ENCODE results near the gene INTS11.

DNA sequence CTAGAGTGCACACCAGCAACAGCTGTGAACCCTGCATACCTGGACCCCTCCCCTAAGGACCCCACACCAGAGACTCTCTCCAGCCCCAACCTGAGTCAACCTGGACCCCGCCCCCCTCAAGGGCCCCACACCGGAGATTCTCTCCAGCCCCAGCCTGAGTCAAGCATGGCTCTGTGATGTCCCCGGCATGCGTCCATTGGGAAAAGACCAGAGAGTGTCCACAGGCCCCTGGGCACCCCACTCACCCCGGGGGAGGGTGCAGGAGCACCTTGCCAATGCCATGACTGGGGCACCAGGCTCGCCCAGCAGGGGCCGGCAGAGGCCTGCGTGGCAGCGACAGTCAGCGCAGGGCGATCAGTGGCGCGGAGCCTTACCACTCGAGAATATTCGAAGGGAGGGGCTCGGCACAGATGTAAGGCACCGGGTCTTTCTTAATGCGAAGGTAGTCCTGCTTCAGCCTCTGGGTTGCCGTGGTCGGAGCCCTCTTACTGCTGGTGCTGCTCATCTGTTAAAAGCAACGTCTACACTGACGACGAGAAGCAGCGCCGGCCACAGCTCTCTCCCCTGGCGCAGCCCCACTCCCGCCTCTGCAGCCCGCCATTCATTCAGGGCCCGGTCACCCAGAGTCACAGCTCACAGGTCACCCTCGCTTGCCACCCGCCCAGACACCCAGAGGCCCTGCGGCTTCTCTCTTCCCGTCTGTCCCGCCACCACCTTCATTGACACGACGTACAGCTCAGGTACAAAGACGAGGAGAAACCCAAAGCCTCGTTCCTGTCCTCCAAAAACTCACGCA is 56.8 kb downstream of the INTS11 start:
- TF ChIP-seq TCF12 (IDR thresholded peaks at IDR 0.05; ENCODE audit: low read depth, low read length), result no peak
- TF ChIP-seq, protein P1, sequence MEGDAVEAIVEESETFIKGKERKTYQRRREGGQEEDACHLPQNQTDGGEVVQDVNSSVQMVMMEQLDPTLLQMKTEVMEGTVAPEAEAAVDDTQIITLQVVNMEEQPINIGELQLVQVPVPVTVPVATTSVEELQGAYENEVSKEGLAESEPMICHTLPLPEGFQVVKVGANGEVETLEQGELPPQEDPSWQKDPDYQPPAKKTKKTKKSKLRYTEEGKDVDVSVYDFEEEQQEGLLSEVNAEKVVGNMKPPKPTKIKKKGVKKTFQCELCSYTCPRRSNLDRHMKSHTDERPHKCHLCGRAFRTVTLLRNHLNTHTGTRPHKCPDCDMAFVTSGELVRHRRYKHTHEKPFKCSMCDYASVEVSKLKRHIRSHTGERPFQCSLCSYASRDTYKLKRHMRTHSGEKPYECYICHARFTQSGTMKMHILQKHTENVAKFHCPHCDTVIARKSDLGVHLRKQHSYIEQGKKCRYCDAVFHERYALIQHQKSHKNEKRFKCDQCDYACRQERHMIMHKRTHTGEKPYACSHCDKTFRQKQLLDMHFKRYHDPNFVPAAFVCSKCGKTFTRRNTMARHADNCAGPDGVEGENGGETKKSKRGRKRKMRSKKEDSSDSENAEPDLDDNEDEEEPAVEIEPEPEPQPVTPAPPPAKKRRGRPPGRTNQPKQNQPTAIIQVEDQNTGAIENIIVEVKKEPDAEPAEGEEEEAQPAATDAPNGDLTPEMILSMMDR (IDR thresholded peaks at IDR 0.05 in 2 of 3, conservative IDR thresholded peaks at IDR 0.05 in 1 of 3; ENCODE audit: control insufficient read depth in 2 of 3, extremely low read depth in 1 of 3, insufficient read depth in 1 of 3, low read depth in 3 of 3, low read length in 3 of 3), result no peak
- TF ChIP-seq, protein P2, sequence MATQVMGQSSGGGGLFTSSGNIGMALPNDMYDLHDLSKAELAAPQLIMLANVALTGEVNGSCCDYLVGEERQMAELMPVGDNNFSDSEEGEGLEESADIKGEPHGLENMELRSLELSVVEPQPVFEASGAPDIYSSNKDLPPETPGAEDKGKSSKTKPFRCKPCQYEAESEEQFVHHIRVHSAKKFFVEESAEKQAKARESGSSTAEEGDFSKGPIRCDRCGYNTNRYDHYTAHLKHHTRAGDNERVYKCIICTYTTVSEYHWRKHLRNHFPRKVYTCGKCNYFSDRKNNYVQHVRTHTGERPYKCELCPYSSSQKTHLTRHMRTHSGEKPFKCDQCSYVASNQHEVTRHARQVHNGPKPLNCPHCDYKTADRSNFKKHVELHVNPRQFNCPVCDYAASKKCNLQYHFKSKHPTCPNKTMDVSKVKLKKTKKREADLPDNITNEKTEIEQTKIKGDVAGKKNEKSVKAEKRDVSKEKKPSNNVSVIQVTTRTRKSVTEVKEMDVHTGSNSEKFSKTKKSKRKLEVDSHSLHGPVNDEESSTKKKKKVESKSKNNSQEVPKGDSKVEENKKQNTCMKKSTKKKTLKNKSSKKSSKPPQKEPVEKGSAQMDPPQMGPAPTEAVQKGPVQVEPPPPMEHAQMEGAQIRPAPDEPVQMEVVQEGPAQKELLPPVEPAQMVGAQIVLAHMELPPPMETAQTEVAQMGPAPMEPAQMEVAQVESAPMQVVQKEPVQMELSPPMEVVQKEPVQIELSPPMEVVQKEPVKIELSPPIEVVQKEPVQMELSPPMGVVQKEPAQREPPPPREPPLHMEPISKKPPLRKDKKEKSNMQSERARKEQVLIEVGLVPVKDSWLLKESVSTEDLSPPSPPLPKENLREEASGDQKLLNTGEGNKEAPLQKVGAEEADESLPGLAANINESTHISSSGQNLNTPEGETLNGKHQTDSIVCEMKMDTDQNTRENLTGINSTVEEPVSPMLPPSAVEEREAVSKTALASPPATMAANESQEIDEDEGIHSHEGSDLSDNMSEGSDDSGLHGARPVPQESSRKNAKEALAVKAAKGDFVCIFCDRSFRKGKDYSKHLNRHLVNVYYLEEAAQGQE (IDR thresholded peaks at IDR 0.05; ENCODE audit: low read depth, low read length), result no peak
- no peak for TF ChIP-seq BRCA1 (IDR thresholded peaks at IDR 0.05; ENCODE audit: low read depth, low read length)
- no peak for TF ChIP-seq POLR2AphosphoS5 (IDR thresholded peaks at IDR 0.05; ENCODE audit: low read length)
- no peak for TF ChIP-seq SMC3 (IDR thresholded peaks at IDR 0.05; ENCODE audit: borderline replicate concordance, low read length)
- TF ChIP-seq, protein P3, sequence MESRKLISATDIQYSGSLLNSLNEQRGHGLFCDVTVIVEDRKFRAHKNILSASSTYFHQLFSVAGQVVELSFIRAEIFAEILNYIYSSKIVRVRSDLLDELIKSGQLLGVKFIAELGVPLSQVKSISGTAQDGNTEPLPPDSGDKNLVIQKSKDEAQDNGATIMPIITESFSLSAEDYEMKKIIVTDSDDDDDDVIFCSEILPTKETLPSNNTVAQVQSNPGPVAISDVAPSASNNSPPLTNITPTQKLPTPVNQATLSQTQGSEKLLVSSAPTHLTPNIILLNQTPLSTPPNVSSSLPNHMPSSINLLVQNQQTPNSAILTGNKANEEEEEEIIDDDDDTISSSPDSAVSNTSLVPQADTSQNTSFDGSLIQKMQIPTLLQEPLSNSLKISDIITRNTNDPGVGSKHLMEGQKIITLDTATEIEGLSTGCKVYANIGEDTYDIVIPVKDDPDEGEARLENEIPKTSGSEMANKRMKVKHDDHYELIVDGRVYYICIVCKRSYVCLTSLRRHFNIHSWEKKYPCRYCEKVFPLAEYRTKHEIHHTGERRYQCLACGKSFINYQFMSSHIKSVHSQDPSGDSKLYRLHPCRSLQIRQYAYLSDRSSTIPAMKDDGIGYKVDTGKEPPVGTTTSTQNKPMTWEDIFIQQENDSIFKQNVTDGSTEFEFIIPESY (IDR thresholded peaks at IDR 0.05), result no peak
- TF ChIP-seq CEBPB (IDR thresholded peaks at IDR 0.05; ENCODE audit: borderline replicate concordance in 1 of 2, low read depth in 2 of 2, low read length in 2 of 2), result no peak
- no peak for TF ChIP-seq ETV6 (conservative IDR thresholded peaks at IDR 0.05 in 1 of 2, IDR thresholded peaks at IDR 0.05 in 1 of 2; ENCODE audit: borderline replicate concordance in 1 of 2, low read depth in 1 of 2)
- no peak for TF ChIP-seq ZSCAN29 (IDR thresholded peaks at IDR 0.05)
- TF ChIP-seq, protein P4, sequence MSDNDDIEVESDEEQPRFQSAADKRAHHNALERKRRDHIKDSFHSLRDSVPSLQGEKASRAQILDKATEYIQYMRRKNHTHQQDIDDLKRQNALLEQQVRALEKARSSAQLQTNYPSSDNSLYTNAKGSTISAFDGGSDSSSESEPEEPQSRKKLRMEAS (IDR thresholded peaks at IDR 0.05; ENCODE audit: low read depth, low read length), result no peak
- TF ChIP-seq SRF (IDR thresholded peaks at IDR 0.05; ENCODE audit: low read depth in 2 of 2, low read length in 2 of 2), result no peak
- no peak for TF ChIP-seq RB1 (IDR thresholded peaks at IDR 0.05; ENCODE audit: borderline replicate concordance)
- no peak for TF ChIP-seq DPF2 (IDR thresholded peaks at IDR 0.05)
